ENCODE data around the gene MROH9.

Gene MROH9

DNA sequence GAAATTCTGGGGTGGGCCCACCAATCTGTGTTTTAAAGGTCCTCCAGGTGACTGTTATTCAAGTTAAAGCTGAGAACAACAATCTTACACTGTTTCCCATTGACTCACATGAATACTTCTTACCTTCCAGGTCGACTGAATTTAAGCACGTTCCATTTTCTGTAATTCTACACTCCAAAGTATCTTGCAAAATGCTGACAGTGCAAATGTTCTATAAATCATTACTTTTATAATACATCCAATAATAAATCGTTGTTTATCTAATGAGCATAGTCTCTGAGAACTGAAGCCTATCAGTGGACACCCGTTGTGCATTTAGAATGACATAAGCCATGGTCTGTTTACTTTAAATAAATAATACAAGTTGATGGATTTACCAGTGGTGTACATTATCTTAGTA lies 79.5 kb downstream of the MROH9 start:
- Mint-ChIP-seq H3K27ac (no peak overlapping the region), H3K4me1 (ENCODE audit: low read depth) (no peaks in the 10 kb centered on the region), H3K4me3 (no peak overlapping the region), H3K36me3 (ENCODE audit: low read depth) (no peaks in the 10 kb centered on the region), H3K9me3 (no peaks in the 10 kb centered on the region), H3K27me3 (ENCODE audit: low read depth) (no peaks in the 10 kb centered on the region)
- no peak for DNase-seq (ENCODE audit: low spot score)

DNA sequence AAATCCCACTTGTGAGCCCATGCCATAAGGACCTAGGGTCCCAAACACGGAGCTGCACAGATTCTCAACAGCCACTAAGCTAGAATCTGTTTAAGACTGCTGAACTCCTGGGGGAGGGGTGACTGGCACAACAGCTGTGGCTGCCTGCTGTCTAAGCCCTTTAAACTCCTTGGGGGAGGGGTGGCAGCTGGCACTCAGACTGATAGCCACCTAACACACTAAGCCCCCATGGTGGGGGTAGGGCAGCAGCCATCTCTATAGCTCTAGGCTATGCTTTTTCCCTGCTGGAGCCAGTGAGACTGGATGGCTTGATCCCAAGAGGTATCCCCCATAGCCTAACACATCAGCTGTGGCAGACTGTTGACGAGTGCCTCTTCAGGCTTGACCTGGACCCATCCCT lies 82.1 kb downstream of the MROH9 start:
- no peak for DNase-seq (ENCODE audit: low spot score)
- no peaks in the 10 kb centered on the region for H3K9me3 Mint-ChIP-seq
- H3K27ac Mint-ChIP-seq = no peak overlapping the region
- no peaks in the 10 kb centered on the region for H3K36me3 Mint-ChIP-seq (ENCODE audit: low read depth)
- H3K4me1 Mint-ChIP-seq (ENCODE audit: low read depth) = no peaks in the 10 kb centered on the region
- no peak overlapping the region for H3K4me3 Mint-ChIP-seq
- H3K27me3 Mint-ChIP-seq (ENCODE audit: low read depth) = no peaks in the 10 kb centered on the region

DNA sequence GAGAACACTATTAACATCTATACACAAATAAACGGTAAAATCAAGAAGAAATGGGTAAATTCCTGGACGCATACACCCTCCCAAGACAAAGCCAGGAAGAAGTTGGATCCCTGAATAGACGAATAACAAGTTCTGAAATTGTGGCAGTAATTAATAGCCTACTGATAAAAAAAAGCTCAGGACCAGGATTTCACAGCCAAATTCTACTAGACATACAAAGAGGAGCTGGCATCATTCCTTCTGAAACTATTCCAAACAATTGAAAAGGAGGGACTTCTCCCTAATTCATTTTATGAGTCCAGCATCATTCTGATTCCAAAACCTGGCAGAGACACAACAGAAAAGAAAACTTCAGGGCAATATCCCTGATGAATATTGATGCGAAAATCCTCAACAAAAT lies 84.6 kb downstream of the MROH9 start:
- H3K9me3 Mint-ChIP-seq = no peaks in the 10 kb centered on the region
- H3K27me3 Mint-ChIP-seq (ENCODE audit: low read depth) = no peaks in the 10 kb centered on the region
- no peak overlapping the region for H3K27ac Mint-ChIP-seq
- H3K4me1 Mint-ChIP-seq (ENCODE audit: low read depth) = no peaks in the 10 kb centered on the region
- H3K4me3 Mint-ChIP-seq = no peak overlapping the region
- no peaks in the 10 kb centered on the region for H3K36me3 Mint-ChIP-seq (ENCODE audit: low read depth)
- DNase-seq (ENCODE audit: low spot score) = no peak

DNA sequence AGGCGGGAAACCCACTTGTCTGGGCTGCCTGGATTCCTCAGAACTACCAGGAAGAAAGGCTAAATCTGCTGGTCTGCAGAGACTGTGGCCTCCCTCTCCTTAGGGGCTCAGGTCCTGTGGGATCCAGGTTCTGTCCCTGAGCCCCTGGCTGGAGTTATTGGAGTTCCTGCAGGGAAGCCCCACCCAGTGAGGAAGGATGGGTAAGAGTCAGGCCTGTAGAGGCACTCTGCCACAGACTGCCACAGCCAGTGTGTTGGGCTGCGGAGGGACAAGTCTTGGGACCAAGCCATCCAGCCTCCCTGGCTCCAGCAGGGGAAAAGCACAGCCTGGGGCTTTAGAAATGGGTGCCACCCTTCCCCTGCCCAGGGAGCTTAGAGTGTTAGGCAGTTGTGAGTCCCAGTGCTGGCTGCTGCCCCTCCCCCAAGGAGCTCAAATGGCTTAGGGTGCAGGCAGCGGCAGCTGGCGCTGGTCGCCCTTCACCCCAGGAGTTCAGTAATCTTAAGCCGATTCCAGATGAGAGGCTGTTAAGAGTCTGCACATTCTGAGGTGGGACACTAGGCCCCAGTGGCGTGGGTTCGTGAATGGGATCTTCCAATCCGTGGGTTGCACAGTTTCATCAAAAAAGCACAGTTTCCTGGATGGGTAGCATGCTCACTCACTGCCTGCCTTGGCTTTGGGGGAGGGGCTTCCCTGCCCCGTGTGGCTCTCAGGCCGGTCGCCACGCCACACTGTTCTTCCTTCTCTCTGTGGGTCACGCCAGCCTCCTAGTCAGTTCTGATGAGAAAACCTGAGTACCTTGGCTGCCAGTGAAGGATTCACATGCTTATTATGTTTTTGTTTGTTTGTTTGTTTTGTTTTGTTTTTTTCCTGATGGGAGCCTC lies 97.7 kb downstream of the MROH9 start:
- Mint-ChIP-seq H3K27ac (no peak overlapping the region), H3K4me3 (no peak overlapping the region), H3K36me3 (ENCODE audit: low read depth) (no peaks in the 10 kb centered on the region), H3K27me3 (ENCODE audit: low read depth) (no peaks in the 10 kb centered on the region), H3K4me1 (ENCODE audit: low read depth) (no peaks in the 10 kb centered on the region), H3K9me3 (no peaks in the 10 kb centered on the region)
- DNase-seq (ENCODE audit: low spot score) = no peak

DNA sequence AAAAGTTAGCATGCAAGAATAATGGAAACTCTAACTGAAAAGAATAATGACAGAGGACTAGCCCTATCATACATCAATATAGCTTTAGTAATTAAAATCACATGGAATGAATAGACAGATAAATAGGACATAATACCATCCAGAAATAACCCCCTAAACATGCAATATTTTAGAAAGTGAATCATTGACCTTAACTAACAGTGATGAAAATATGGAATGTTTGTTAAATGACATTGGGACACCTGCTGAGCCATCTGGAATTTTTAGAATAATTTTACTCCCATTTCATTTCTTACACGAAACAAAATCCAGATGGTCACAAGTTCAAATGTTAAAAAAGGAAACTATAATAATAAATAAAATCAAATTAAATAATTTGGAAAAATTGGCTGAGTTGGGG lies 102.3 kb downstream of the MROH9 start:
- H3K4me3 Mint-ChIP-seq = no peak overlapping the region
- H3K9me3 Mint-ChIP-seq = no peaks in the 10 kb centered on the region
- H3K27me3 Mint-ChIP-seq (ENCODE audit: low read depth) = no peaks in the 10 kb centered on the region
- no peaks in the 10 kb centered on the region for H3K36me3 Mint-ChIP-seq (ENCODE audit: low read depth)
- H3K4me1 Mint-ChIP-seq (ENCODE audit: low read depth) = no peaks in the 10 kb centered on the region
- no peak overlapping the region for H3K27ac Mint-ChIP-seq
- no peak for DNase-seq (ENCODE audit: low spot score)

DNA sequence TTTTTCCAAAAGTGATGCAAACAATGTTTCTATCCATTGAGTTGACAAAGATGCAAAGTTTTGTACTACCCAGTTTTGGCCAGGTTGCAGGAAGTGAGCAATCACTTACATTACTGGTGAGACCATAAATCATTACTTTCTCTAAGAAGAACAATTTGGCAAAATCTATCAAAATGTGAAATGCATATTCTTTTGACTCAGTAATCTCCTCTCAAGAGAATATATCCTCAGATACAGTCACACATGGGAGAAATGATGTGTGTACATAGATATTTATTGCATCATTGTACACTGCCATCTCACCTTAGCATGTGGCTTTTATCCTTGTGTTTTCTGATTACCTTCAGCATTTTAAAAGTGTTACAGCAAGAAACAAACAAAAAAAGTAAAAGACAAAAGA lies 103.0 kb downstream of the MROH9 start:
- Mint-ChIP-seq H3K27me3 (ENCODE audit: low read depth) (no peaks in the 10 kb centered on the region), H3K4me1 (ENCODE audit: low read depth) (no peaks in the 10 kb centered on the region), H3K9me3 (no peaks in the 10 kb centered on the region), H3K27ac (no peak overlapping the region), H3K4me3 (no peak overlapping the region), H3K36me3 (ENCODE audit: low read depth) (no peaks in the 10 kb centered on the region)
- DNase-seq (ENCODE audit: low spot score) = no peak

DNA sequence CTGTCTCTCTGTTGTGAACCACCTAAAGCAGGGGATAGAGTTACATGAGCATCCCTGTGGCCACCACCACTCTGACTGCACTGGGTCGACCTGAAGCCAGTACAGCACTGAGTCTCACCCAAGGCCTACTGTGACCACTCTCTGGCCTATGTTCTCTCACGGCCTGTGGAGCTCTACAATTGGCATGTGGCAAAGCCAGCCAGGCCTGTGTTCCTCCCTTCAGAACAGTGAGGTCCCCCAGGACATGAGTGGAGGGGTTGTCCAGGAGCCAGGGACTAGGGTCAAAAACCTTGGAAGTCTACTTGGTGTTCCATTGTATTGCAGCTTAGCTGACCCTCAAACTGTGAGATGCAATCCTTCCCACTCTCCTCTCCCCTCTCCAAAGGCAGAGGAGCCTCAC lies 112.7 kb downstream of the MROH9 start:
- Mint-ChIP-seq H3K36me3 (ENCODE audit: low read depth) (no peaks in the 10 kb centered on the region), H3K27me3 (ENCODE audit: low read depth) (no peaks in the 10 kb centered on the region), H3K27ac (no peak overlapping the region), H3K9me3 (peaks cover 27% of the 10 kb centered on the region), H3K4me1 (ENCODE audit: low read depth) (no peaks in the 10 kb centered on the region), H3K4me3 (no peak overlapping the region)
- DNase-seq (ENCODE audit: low spot score) = no peak

DNA sequence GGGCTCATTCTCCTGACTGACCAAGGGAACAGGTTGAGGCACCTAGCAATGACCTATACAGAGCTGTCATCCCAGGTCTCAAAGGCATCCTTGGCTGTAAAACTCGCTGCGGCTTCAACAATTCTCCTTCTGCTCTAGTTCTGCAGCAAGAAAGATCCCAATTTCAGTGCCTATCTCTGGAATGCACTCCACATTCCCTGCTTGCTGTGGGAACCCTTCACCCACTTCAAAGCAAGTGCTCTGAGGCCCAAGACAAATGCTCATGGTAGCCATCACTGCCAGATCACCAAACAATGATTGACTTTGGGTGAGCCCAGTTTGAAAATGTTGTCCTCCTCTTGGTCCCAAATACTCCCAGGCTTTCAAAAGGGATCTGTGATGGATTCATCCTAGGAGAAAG lies 117.6 kb downstream of the MROH9 start:
- Mint-ChIP-seq H3K27me3 (ENCODE audit: low read depth) (no peaks in the 10 kb centered on the region), H3K36me3 (ENCODE audit: low read depth) (no peaks in the 10 kb centered on the region), H3K4me1 (ENCODE audit: low read depth) (no peaks in the 10 kb centered on the region), H3K4me3 (no peak overlapping the region), H3K9me3 (peaks cover under 1% of the 10 kb centered on the region), H3K27ac (no peak overlapping the region)
- DNase-seq (ENCODE audit: low spot score) = no peak

DNA sequence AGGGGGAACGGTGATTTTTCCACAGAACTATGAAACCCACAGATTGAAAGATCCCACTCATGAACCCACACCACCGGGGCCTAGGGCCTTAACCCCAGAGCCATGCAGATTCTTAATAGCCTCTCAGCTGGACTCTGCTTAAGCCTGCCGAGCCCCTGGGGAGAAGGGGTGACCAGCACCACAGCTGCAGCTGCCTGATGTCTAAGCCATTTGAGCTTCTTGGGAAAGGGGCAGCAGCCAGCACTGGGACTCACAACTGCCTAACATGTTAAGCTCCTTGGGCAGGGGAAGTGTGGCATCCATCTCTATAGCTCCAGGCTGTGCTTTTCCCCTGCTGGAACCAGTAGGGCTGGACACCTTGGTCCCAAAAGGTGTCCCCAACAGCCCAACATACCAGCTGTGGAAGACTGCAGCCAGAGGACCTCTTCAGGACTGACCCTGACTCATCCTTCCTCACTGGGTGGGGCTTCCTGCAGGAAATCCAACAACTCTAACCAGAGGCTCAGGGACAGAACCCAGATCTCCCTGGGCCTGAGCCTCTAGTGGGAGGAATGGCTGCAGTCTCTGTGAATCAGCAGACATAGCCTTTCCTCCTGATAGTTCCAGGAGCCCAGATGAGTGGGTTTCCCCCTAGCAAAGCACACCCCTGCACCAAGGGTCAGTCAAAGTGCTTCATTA lies 120.8 kb downstream of the MROH9 start:
- no peak for DNase-seq (ENCODE audit: low spot score)
- H3K9me3 Mint-ChIP-seq = no peaks in the 10 kb centered on the region
- no peaks in the 10 kb centered on the region for H3K4me1 Mint-ChIP-seq (ENCODE audit: low read depth)
- no peaks in the 10 kb centered on the region for H3K27me3 Mint-ChIP-seq (ENCODE audit: low read depth)
- no peaks in the 10 kb centered on the region for H3K36me3 Mint-ChIP-seq (ENCODE audit: low read depth)
- H3K4me3 Mint-ChIP-seq = no peak overlapping the region
- H3K27ac Mint-ChIP-seq = no peak overlapping the region

DNA sequence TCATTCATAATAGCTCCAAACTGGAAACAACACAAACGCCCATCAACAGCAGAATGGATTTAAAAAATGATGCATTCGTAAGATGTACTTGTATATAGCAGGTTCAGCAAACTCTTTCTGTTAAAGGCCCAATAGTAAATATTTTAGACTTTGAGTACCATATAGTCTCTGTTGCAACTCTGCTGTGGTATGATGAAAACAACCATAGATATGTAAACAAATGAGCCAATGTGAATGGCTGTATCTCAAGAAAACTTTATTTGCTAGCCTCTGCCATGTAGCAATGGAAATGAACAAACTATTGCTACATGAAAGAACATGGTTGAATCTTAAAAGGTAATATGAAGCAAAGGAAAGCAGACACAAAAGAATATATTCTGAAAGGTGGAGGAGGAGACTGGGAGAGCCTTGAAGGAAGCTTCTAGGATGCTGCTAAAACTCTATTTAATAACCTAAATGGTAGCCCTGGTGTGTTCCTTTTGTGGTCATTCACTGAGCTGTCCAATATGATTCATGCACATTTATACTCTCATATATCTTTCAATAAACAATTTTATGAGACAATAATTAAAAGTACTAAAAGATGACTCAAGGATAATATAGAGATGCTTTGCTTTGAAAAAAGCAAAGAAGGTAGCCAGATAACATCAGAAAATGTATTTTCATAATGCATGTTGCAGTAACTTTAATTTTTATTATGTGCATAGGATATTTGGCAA lies 126.2 kb downstream of the MROH9 start:
- H3K9me3 Mint-ChIP-seq = no peaks in the 10 kb centered on the region
- no peaks in the 10 kb centered on the region for H3K4me1 Mint-ChIP-seq (ENCODE audit: low read depth)

DNA sequence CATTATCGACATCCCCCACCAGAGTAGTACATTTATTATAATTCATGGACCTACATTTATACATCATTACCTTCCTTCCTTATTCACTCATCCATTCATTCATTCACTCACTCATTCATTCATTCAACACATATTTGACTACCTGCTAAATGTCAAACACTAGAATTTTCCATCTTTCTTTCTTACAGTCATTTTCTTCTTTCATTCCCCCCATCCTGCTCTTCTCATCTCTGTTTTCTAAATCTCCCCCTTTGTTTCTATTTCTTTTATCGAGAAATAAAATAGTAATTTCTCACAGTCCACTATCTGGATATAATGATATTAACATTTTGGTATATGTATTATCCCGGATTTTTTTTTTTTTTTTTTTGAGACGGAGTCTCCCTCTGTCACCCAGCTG lies 127.6 kb downstream of the MROH9 start:
- no peaks in the 10 kb centered on the region for H3K4me1 Mint-ChIP-seq (ENCODE audit: low read depth)
- no peak overlapping the region for H3K27ac Mint-ChIP-seq
- H3K36me3 Mint-ChIP-seq (ENCODE audit: low read depth) = no peaks in the 10 kb centered on the region
- no peaks in the 10 kb centered on the region for H3K27me3 Mint-ChIP-seq (ENCODE audit: low read depth)
- H3K4me3 Mint-ChIP-seq = no peak overlapping the region
- no peaks in the 10 kb centered on the region for H3K9me3 Mint-ChIP-seq
- DNase-seq (ENCODE audit: low spot score) = no peak

More for the DNA sequence above, 126.2 kb downstream of the MROH9 start:
- DNase-seq (ENCODE audit: low spot score) = no peak
- no peak overlapping the region for H3K27ac Mint-ChIP-seq
- no peak overlapping the region for H3K4me3 Mint-ChIP-seq
- H3K27me3 Mint-ChIP-seq (ENCODE audit: low read depth) = no peaks in the 10 kb centered on the region
- no peaks in the 10 kb centered on the region for H3K36me3 Mint-ChIP-seq (ENCODE audit: low read depth)

DNA sequence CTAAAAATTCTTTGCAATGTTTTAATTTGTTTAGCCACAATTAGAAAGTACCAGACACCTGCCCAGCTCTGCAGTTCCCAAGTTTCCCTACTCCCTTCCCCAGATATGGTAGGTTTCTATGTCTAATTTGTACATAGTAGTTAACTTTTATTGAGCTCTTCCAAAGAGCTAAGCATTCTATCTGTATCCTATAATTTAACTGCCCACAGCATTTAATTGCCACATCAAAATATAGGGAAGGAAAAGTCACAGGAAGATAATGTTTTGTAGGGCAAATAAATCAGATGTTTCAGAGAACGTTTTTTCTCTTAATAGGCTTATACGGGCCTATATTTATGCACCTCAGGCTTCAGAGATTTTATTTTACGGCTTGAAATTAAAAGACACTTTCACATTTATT lies 139.7 kb downstream of the MROH9 start:
- Mint-ChIP-seq H3K36me3 (ENCODE audit: low read depth) (no peaks in the 10 kb centered on the region), H3K4me3 (no peak overlapping the region), H3K4me1 (ENCODE audit: low read depth) (no peaks in the 10 kb centered on the region), H3K27ac (no peak overlapping the region), H3K9me3 (no peaks in the 10 kb centered on the region), H3K27me3 (ENCODE audit: low read depth) (no peaks in the 10 kb centered on the region)
- no peak for DNase-seq (ENCODE audit: low spot score)

DNA sequence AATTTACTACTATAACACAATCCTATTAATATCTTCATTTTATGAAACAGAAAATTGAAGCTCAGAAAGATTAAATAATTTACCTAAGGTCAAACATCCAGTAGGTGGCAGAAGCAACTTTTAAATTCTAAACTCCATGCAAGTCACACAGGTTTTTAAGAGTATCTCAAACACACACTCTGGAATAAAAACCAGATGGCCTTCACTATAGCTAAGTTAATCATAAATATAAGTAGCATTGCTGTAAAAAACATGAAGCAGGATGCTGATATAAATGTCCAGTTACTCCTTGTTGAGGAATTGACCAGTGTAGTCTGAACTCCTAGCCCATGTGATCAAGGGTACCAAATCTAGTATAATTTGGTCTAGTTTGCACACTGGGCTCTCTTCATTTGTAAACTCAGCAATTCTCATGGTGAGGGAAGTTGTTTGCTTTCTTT lies 146.0 kb downstream of the MROH9 start:
- Mint-ChIP-seq H3K9me3 (no peaks in the 10 kb centered on the region), H3K27me3 (ENCODE audit: low read depth) (no peaks in the 10 kb centered on the region), H3K27ac (no peak overlapping the region), H3K4me3 (no peak overlapping the region), H3K36me3 (ENCODE audit: low read depth) (no peaks in the 10 kb centered on the region), H3K4me1 (ENCODE audit: low read depth) (no peaks in the 10 kb centered on the region)
- DNase-seq (ENCODE audit: low spot score) = no peak

DNA sequence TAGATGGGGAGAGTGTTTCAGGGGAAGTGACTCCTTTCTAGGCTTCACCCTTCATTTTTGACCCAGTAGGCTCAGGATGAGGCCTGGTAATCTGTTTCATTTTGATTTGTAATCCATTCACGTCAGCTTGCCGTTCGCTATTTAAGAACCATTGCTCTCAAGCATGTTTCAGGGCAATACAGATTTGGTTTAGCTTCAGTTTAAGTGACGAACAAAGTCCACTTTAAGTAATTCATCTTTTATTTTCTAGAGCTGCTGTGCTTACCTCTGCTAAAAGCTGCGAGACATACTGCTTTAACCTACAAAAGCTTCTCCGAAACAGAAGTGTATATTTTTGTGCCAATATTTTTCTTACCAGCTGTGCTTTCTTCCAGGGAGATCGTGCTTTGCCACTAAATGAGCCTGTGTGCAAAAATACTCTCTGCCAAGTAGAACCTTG lies 146.4 kb downstream of the MROH9 start:
- Mint-ChIP-seq H3K4me3 (no peak overlapping the region), H3K4me1 (ENCODE audit: low read depth) (no peaks in the 10 kb centered on the region), H3K27ac (no peak overlapping the region), H3K9me3 (no peaks in the 10 kb centered on the region), H3K36me3 (ENCODE audit: low read depth) (no peaks in the 10 kb centered on the region), H3K27me3 (ENCODE audit: low read depth) (no peaks in the 10 kb centered on the region)
- DNase-seq (ENCODE audit: low spot score) = no peak
